Activated CD4-positive, alpha-beta memory T cell treated with anti-CD3 and anti-CD28 coated beads for 36 hours (primary cell): ENCODE results near the gene TMEM170A. TPM values are rescaled to one million over a fixed set of nuclear protein-coding genes. Genes with fewer than 3 reads are reported as not detected.
A peak's percentile ranks its signal among the peaks of the same experiment; 100 is the strongest.
"Not testable (repeated sequence)": the region's sequence is repeated elsewhere in the genome, so short reads cannot be mapped to it uniquely, and the experiment has no call there.

Experiments used
- CTCF ChIA-PET: fragments of 350-600 bp; sonication (Branson Sonifier 250); formaldehyde crosslinking; loops from one replicate; lab custom pipeline; 2021; ENCODE audit warnings: antibody characterized with exemption, inconsistent platforms; lab: Charles Lee
- POLR2A ChIA-PET: fragments of 350-600 bp; sonication (Branson Sonifier 250); formaldehyde crosslinking; loops from one replicate; lab custom pipeline; 2021; ENCODE audit warnings: antibody characterized with exemption; lab: Charles Lee
- DNase-seq: peaks from one replicate; pipeline ENCODE4 v3.0.0-alpha.2; 2020
- H3K27ac Mint-ChIP-seq: one replicate; pipeline ENCODE4 v1.8.0; 2021; ENCODE audit warnings: mixed read lengths
- H3K27me3 Mint-ChIP-seq: one replicate; pipeline ENCODE4 v1.8.0; 2021; ENCODE audit warnings: mixed read lengths
- H3K36me3 Mint-ChIP-seq: one replicate; pipeline ENCODE4 v1.8.0; 2021; ENCODE audit warnings: mixed read lengths
- H3K4me1 Mint-ChIP-seq: one replicate; pipeline ENCODE4 v1.8.0; 2021; ENCODE audit warnings: low read depth, mixed read lengths
- H3K4me3 Mint-ChIP-seq: one replicate; pipeline ENCODE4 v1.8.0; 2021; ENCODE audit warnings: mild to moderate bottlenecking, mixed read lengths
- H3K9me3 Mint-ChIP-seq: one replicate; pipeline ENCODE4 v1.8.0; 2021; ENCODE audit warnings: mixed read lengths
- intact Hi-C: fragments of 100-400 bp; cut with micrococcal nuclease; formaldehyde crosslinking; loops from one replicate; pipeline ENCODE4 v1.15.1; 2023
- total RNA-seq, 2 experiments: library from RNA; stranded (reverse); gene quantifications; one replicate each; pipeline ENCODE4 v1.2.3, GENCODE V29; 2021

Gene TMEM170A, protein sequence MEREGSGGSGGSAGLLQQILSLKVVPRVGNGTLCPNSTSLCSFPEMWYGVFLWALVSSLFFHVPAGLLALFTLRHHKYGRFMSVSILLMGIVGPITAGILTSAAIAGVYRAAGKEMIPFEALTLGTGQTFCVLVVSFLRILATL
- 10 to 100 TPM; 24.3 to 25.6 TPM for total RNA-seq

DNA sequence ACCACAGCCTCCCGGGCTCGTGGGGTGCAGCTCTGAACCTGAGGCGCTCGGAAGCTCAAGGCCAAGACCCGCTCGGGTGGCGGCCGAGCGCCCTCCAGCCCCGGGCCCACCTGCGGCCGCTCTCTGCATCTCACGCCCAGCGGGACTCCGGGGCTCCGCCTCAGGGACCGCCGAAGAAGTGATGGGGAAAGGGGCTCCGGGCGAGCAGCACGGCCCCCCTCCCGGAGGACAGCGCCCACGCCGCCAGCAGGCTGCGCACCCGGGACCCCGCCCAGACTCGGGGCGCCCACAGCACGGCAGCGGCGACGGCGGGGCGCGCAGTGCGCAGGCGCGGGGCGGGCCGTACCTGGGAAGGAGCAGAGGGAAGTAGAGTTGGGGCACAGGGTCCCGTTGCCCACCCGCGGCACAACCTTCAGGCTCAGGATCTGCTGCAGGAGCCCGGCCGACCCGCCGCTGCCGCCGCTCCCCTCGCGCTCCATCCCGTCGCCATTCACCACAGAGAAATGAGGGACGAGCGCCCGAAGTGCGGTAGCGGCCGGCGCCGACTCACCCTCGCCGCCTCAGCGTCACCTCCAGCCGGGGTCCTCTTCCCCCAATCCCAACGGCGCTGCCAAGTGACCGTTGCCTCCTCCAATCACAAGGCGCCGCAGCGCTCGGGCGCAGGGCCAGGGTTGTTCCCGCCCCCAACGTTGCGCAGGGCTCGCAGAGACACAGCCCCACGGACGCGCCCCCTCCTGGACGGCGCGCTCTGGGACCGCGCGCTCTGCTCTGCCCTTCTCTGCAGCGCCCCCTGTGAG lies at the start of gene TMEM170A:
TSS of gene TMEM170A (minus strand) at position 568 of the 797 bp plus-strand sequence. CDS start at position 479, 89 bp downstream.
- intact Hi-C loops = loop anchor here (1.0 to 10.0 kb wide), 11 partner anchors 31 to 316 kb away; partner anchors contain the start of genes ADAT1, CFDP1, GABARAPL2 and KARS1
- peak within 1 kb of the TSS; percentile 87 for H3K27ac Mint-ChIP-seq
- H3K27me3 Mint-ChIP-seq = no peaks in the 10 kb centered on the region
- DNase-seq = peak; percentile 99
- CTCF ChIA-PET = interaction anchor here (0.6 to 3.0 kb wide), 34 partner anchors 10 to 1707 kb away, joined by 3 to 21 read pairs (median 4); partner anchors contain the start of genes ADAT1, CFDP1, GABARAPL2 and KARS1
- peak within 1 kb of the TSS; percentile 85 for H3K4me3 Mint-ChIP-seq
- peaks cover 3% of the 10 kb centered on the region for H3K36me3 Mint-ChIP-seq
- no peaks in the 10 kb centered on the region for H3K9me3 Mint-ChIP-seq
- POLR2A ChIA-PET = interaction anchor here (0.6 to 1.3 kb wide), 9 partner anchors 31 to 264 kb away, joined by 3 to 9 read pairs (median 4); partner anchors contain the start of genes ADAT1, CFDP1, KARS1 and TERF2IP
- H3K4me1 Mint-ChIP-seq = peaks cover 43% of the 10 kb centered on the region

DNA sequence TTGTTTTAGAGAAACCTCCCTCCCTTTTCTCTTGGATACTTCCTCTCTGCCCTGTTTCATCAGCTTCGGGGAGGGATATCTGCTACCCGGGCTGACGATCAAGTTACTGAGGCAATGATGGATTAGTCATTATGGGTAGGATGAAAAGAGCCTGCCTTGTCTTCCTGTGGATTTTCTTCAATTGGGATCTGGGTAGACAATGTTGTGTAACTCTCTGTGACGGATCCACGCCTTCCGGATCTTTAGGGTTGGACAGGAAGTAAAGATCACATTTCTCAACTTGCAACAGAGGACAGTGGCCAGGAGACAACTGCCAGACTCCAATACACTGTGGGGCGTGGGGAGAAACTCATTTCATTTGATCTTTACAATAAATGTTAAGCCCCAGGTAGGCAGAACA lies 42.1 kb upstream of the TMEM170A start:
- Mint-ChIP-seq H3K27ac (no peak overlapping the region), H3K36me3 (no peaks in the 10 kb centered on the region), H3K27me3 (peaks cover 10% of the 10 kb centered on the region), H3K4me3 (no peak overlapping the region), H3K9me3 (no peaks in the 10 kb centered on the region), H3K4me1 (peaks cover 6% of the 10 kb centered on the region)
- DNase-seq = no peak
- ChIA-PET CTCF (interaction anchor here (2.0 kb wide), 1 partner anchor 10 kb away, joined by 8 read pairs; no protein-coding TSS in a partner anchor), POLR2A (no interaction called here)
- intact Hi-C loops = no loop called here

DNA sequence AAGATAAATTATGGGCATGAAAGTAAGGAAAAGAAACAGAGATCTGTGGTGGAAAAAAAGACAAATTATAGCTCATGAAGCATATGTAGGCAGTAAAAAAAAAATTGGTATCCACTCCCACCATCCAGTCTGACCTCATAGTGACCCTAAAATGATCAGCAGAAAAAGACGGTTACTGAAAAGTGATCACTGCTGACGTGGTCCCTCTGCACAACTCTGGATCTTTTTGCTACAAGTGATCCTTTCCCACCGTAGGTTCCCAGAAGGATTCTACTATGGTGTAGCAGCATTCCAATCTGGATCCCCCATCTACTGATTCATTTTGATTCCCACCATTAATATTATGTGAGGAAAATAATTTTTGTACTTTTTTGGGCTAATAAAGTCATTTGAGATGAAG lies 41.6 kb upstream of the TMEM170A start:
- Mint-ChIP-seq H3K4me1 (peaks cover 6% of the 10 kb centered on the region), H3K4me3 (no peak overlapping the region), H3K9me3 (no peaks in the 10 kb centered on the region), H3K36me3 (no peaks in the 10 kb centered on the region), H3K27ac (no peak overlapping the region), H3K27me3 (peaks cover 10% of the 10 kb centered on the region)
- DNase-seq = no peak
- intact Hi-C loops = no loop called here
- ChIA-PET POLR2A (no interaction called here), CTCF (interaction anchor here (1.1 kb wide), 1 partner anchor 41 kb away, joined by 6 read pairs; no protein-coding TSS in a partner anchor)

DNA sequence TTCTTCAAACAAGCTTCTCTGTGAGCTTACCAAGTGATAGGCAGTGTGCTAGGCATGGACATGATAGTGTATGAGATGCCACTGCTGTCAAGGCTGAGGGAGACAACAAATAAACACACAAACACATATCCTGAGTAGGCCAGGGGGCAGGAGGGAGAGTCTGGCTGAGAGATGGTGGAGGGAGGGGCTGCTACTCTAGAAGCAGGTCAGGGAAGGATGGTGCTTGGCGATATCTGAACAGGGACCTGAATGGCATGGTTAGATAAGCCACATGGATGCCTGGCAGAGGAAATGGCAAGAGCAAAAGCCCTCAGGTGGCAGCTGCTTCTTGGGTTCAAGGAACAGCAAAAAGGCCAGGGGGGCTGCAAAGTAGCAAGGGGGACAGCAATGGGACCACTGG lies 39.3 kb upstream of the TMEM170A start:
- no peaks in the 10 kb centered on the region for H3K36me3 Mint-ChIP-seq
- no peaks in the 10 kb centered on the region for H3K9me3 Mint-ChIP-seq
- no peak overlapping the region for H3K27ac Mint-ChIP-seq
- ChIA-PET CTCF (no interaction called here), POLR2A (no interaction called here)
- H3K4me1 Mint-ChIP-seq = peaks cover 6% of the 10 kb centered on the region
- no peak for DNase-seq
- peaks cover 10% of the 10 kb centered on the region for H3K27me3 Mint-ChIP-seq
- intact Hi-C loops = no loop called here
- no peak overlapping the region for H3K4me3 Mint-ChIP-seq

DNA sequence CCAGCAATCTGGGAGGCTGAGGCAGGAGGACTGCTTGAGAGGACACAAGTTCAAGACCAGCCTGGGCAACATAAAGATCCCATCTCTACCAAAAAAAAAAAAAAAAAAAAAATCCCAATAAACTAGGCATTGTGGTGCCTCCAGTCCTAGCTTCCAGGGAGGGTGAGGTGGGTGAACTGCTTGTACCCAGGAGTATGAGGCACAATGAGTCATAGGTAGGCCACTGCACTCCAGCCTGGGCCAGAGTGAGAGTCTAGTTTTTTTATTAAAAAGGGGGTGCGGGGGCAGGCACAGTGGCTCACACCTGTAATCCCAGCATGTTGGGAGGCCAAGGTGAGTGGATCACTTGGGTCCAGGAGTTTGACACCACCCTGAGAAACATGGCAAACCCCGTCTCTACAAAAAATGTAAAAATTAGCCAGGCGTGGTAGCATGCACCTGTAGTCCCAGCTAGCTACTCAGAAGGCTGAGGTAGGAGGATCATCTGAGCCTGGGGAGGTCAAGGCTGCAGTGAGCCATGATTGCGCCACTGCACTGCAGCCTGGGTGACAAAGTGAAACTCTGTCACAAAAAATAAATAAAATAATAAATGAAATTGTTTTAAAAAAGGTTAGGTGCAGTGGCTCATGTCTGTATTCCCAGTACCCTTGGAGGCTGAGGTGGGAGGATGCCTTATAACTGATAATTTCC lies 38.6 kb upstream of the TMEM170A start:
- Mint-ChIP-seq H3K9me3 (no peaks in the 10 kb centered on the region), H3K27ac (no peak overlapping the region), H3K4me3 (no peak overlapping the region), H3K36me3 (no peaks in the 10 kb centered on the region), H3K27me3 (peaks cover 7% of the 10 kb centered on the region), H3K4me1 (peaks cover 6% of the 10 kb centered on the region)
- intact Hi-C loops = no loop called here
- ChIA-PET CTCF (no interaction called here), POLR2A (no interaction called here)
- no peak for DNase-seq

DNA sequence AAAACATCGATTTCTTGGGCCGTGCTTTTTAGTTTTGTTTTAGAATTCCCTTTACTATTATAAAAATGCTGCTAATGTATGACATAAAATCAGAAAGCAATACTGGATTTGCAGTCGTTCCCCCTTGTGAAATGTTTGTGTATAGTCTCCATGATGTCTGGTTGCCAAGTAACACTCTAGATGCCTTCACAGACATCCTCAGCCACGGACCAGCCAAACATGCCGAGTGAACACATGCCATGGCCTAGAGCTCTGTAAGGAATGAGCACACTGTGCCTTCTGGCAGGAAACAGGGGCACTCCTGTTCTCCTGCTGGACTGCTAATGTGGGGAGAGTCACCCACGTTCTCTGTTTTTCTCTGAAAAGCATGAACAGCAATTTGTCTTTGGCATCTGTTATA lies 37.3 kb upstream of the TMEM170A start:
- not testable (repeated sequence) for H3K4me1 Mint-ChIP-seq

DNA sequence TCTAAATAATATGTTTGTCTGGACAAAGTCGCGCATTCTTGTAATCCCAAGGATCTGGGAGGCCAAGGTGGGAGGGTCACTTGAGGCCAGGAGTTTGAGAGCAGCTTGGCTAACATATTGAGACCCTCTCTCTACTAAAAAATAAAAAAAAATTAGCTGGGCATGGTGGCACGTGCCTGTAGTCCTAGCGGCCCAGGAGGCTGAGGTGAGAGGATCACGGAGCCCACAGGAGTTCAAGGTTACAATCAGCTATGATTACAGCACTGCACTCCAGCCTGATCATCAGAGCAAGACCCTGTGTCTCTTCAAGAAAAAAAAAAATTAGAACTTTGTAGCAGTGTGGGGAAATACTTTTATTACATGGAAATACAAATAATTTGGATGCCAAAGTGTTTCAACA lies 36.9 kb upstream of the TMEM170A start:
- intact Hi-C loops = no loop called here
- H3K9me3 Mint-ChIP-seq = no peaks in the 10 kb centered on the region
- POLR2A ChIA-PET = no interaction called here
- CTCF ChIA-PET = interaction anchor here (0.9 kb wide), 1 partner anchor 302 kb away, joined by 3 read pairs; no protein-coding TSS in a partner anchor
- peaks cover 5% of the 10 kb centered on the region for H3K27me3 Mint-ChIP-seq
- no peak for DNase-seq
- peaks cover 6% of the 10 kb centered on the region for H3K4me1 Mint-ChIP-seq
- no peaks in the 10 kb centered on the region for H3K36me3 Mint-ChIP-seq
- no peak overlapping the region for H3K27ac Mint-ChIP-seq
- H3K4me3 Mint-ChIP-seq = no peak overlapping the region

More for the DNA sequence above, 37.3 kb upstream of the TMEM170A start:
- CTCF ChIA-PET, H3K36me3 Mint-ChIP-seq, H3K27ac Mint-ChIP-seq, H3K4me3 Mint-ChIP-seq, H3K9me3 Mint-ChIP-seq, intact Hi-C loops, DNase-seq, POLR2A ChIA-PET, H3K27me3 Mint-ChIP-seq: not testable (repeated sequence)

DNA sequence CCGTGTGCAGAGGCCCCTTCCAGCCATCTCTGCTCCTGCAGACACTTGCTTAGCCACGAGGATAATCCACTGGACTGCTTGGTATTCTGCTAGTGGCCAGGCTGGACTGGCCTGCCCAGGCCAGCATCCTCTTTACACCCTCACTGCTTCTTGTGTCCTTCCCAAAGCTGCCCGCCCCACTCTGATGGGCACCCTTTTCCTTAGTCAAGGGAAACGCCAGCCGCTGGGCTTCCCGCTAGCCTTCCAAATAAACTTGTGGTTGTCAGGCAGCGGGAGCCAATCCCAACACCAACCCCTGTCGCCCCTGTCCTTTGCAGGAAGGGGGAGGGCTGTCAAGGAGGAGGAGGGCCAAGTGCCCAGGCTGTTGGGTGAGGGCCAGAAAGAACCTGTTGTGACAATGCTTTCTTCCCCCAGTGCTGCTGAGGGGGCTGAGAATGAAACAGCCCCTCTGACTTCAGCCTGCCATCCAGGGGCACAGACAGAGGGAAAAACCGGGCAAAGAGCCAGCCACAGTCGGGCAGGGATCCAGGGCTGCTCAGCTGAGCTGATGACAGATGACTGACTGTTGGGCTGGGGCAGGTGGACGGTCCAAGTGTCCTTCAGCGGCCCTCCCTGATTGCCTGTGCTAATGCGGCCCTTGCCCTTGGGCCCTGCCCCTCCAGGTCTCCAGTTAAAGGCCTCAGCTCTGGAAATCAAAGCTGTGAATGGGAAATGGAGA lies 34.3 kb upstream of the TMEM170A start:
- H3K4me3 Mint-ChIP-seq, intact Hi-C loops, H3K36me3 Mint-ChIP-seq, CTCF ChIA-PET, H3K4me1 Mint-ChIP-seq, POLR2A ChIA-PET, H3K27ac Mint-ChIP-seq, DNase-seq, H3K9me3 Mint-ChIP-seq: not testable (repeated sequence)
- H3K27me3 Mint-ChIP-seq = peaks cover 16% of the 10 kb centered on the region

DNA sequence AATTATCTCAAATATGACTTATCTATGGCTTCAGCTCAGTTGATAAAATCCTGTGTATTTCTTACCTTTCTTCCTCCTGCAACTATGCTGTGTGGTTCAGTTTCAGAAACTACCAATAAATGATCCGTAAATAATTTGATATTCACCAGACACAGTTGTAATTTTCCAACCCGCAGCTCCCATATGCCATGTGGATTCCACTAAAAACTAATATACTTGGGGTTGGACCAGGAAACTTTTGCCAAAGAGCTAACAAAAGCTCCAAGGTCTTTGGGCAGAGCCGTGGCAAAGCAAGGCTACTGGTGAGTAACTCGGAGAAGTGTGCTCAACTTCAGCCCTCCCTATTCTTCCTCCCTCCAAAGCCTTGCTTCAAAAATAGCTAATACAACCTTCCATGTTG lies 33.1 kb upstream of the TMEM170A start:
- H3K4me1 Mint-ChIP-seq = peaks cover 6% of the 10 kb centered on the region
- H3K27ac Mint-ChIP-seq = no peak overlapping the region
- no peaks in the 10 kb centered on the region for H3K9me3 Mint-ChIP-seq

DNA sequence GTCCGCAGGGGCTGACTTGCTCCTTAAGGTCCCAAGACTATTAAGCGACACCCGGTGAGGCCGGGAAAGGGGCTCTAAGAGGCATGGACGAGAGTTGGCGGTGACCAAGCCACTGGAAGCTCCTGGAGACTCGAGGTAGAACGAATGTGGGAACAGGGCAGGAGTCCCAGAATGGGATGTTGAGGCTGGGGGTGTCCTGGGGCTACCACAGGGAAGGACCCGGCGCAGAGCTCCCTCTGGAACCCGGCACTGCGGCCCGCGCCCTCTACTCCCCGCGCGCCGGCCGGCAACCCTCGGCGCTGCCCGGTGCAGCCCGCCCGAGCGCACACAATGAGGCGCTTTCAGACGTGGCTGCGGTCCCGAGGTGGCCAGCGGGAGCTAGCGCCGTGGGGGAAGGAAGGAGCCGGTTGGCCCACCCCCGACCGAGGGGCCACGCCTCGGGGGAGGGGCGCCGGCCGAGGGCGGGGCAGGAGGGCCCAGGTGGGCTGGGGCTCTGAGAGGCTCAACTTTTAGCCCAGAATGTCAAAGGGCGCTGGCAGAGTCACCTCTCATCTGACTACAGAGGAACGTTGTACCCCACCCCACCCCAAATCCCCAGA lies 30.7 kb upstream of the TMEM170A start, which contains the start of gene CHST6:
TSS of gene CHST6 (minus strand) at position 366 of the 599 bp plus-strand sequence. CDS start 15,613 bp downstream, outside the sequence.
- intact Hi-C loops = no loop called here
- H3K36me3 Mint-ChIP-seq = no peaks in the 10 kb centered on the region
- H3K4me1 Mint-ChIP-seq = peaks cover 6% of the 10 kb centered on the region
- ChIA-PET POLR2A (no interaction called here), CTCF (interaction anchor here (1.1 kb wide), 1 partner anchor 22 kb away, joined by 5 read pairs; no protein-coding TSS in a partner anchor)
- peaks cover 24% of the 10 kb centered on the region for H3K27me3 Mint-ChIP-seq
- no peak within 1 kb of the TSS for H3K27ac Mint-ChIP-seq
- DNase-seq = peak; percentile 32
- H3K4me3 Mint-ChIP-seq = peak within 1 kb of the TSS; percentile 45
- H3K9me3 Mint-ChIP-seq = no peaks in the 10 kb centered on the region

More for the DNA sequence above, 33.1 kb upstream of the TMEM170A start:
- Mint-ChIP-seq H3K27me3 (peaks cover 22% of the 10 kb centered on the region), H3K4me3 (no peak overlapping the region), H3K36me3 (no peaks in the 10 kb centered on the region)
- POLR2A ChIA-PET = no interaction called here
- no peak for DNase-seq
- CTCF ChIA-PET = no interaction called here
- intact Hi-C loops = no loop called here

DNA sequence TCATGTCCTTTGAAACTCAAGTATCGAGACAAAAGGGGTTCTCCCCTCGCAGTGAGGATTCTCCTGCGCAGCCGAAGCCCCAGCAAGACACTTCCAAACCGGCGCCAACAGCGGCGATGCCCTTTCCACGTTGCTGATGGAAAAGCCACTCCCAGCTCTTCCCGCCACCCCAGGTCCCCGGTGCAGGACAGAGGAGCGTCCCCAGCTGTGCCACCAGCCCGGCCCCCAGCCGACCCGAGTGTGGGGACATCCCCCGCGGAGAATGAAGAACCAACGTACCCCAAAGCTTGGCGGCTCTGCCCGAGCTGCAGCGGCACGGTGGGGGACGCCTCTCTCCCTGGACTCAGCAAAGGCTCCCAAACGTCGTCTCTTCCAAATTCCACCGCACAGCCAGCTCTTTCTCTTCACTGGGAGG lies 30.2 kb upstream of the TMEM170A start:
- H3K27ac Mint-ChIP-seq = no peak overlapping the region
- POLR2A ChIA-PET = no interaction called here

More for the DNA sequence above, 30.2 kb upstream of the TMEM170A start:
- Mint-ChIP-seq H3K4me1 (peaks cover 6% of the 10 kb centered on the region), H3K9me3 (no peaks in the 10 kb centered on the region), H3K27me3 (peaks cover 24% of the 10 kb centered on the region), H3K36me3 (no peaks in the 10 kb centered on the region), H3K4me3 (peak overlapping the region; percentile 45)
- DNase-seq = no peak
- CTCF ChIA-PET = interaction anchor here (1.1 kb wide), 1 partner anchor 22 kb away, joined by 5 read pairs; no protein-coding TSS in a partner anchor
- intact Hi-C loops = no loop called here
